HG03159 (cell line): Measurements from ENCODE around the gene UGT1A8.
"Not testable (repeated sequence)": the region's sequence is repeated elsewhere in the genome, so short reads cannot be mapped to it uniquely, and the experiment has no call there.

Experiments
- ATAC-seq: cut with Tn5 transposase; IDR thresholded peaks from one replicate; pipeline ENCODE4 v1.9.1; 2021; ENCODE audit warnings: mild to moderate bottlenecking, moderate library complexity; ENCODE audit not compliant: unreplicated experiment

UGT1A8 gene

GRCh38 chr2:233638836-233639235 is 21.4 kb downstream of the UGT1A8 start:
- ATAC-seq, result no peak

GRCh38 chr2:233639860-233640259 is 22.4 kb downstream of the UGT1A8 start:
- ATAC-seq, result no peak

- no peak for ATAC-seq
These were observed 25.7 kb downstream of the UGT1A8 start for GRCh38 chr2:233643128-233643527.

GRCh38 chr2:233646033-233646432 is 28.6 kb downstream of the UGT1A8 start:
- not testable (repeated sequence) for ATAC-seq

- ATAC-seq, result no peak
These were observed 33.5 kb downstream of the UGT1A8 start for GRCh38 chr2:233650981-233651380.

- ATAC-seq, result no peak
These were observed 34.0 kb downstream of the UGT1A8 start for GRCh38 chr2:233651430-233651829.

GRCh38 chr2:233654501-233654900 is 37.1 kb downstream of the UGT1A8 start:
- ATAC-seq, result no peak

GRCh38 chr2:233655043-233655442 is 37.6 kb downstream of the UGT1A8 start:
- no peak for ATAC-seq

GRCh38 chr2:233655943-233656342 is 38.5 kb downstream of the UGT1A8 start:
- not testable (repeated sequence) for ATAC-seq

- no peak for ATAC-seq
These were observed 39.0 kb downstream of the UGT1A8 start for GRCh38 chr2:233656443-233656842.

- ATAC-seq, result no peak
These were observed 41.2 kb downstream of the UGT1A8 start for GRCh38 chr2:233658610-233659009.

- ATAC-seq, result no peak
These were observed 46.5 kb downstream of the UGT1A8 start for GRCh38 chr2:233663911-233664310.

GRCh38 chr2:233668605-233669260 is 51.3 kb downstream of the UGT1A8 start:
- no peak for ATAC-seq

- no peak for ATAC-seq
These were observed 54.1 kb downstream of the UGT1A8 start, which contains the start of gene UGT1A9 for GRCh38 chr2:233671290-233672161. TSS of gene UGT1A9 (plus strand) at chr2:233671898. CDS start at chr2:233671935, 37 bp downstream.

GRCh38 chr2:233672886-233673285 is 55.5 kb downstream of the UGT1A8 start:
- ATAC-seq, result no peak

GRCh38 chr2:233673896-233674295 is 56.5 kb downstream of the UGT1A8 start:
- no peak for ATAC-seq

- ATAC-seq, result no peak
These were observed 56.9 kb downstream of the UGT1A8 start for GRCh38 chr2:233674314-233674713.

GRCh38 chr2:233674995-233675394 is 57.6 kb downstream of the UGT1A8 start:
- no peak for ATAC-seq

- ATAC-seq, result no peak
These were observed 58.6 kb downstream of the UGT1A8 start for GRCh38 chr2:233676046-233676445.

- no peak for ATAC-seq
These were observed 61.8 kb downstream of the UGT1A8 start for GRCh38 chr2:233679196-233679595.

GRCh38 chr2:233680361-233681045 is 63.1 kb downstream of the UGT1A8 start:
- ATAC-seq, result no peak
